GM18873 (cell line): ENCODE data around the gene HHIPL1.
"Not testable (repeated sequence)": the region's sequence is repeated elsewhere in the genome, so short reads cannot be mapped to it uniquely, and the experiment has no call there.

ENCODE experiments used
- ATAC-seq: cut with Tn5 transposase; IDR thresholded peaks from one replicate; pipeline ENCODE4 v1.9.1; 2021; ENCODE audit warnings: mild to moderate bottlenecking, moderate library complexity, moderate number of reproducible peaks; ENCODE audit not compliant: unreplicated experiment, low FRiP score

HHIPL1 gene

DNA sequence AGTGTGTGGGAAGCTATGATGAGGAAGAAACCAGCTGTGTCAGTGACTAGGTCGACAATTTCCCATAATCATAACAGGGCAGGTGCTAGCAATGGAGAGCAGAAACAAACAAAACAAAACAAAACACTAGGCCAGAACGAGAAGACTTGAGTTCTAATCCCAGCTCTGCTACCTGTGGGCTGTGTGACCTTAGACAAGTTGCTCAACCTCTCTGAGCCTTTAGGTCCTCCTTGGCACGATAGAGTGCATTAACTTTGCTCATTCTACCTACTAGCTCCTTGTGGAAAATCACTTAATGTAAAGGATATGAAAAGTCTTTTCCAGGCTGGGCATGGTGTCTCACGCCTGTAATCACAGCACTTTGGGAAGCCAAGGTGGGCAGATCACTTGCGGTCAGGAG lies 11.2 kb downstream of the HHIPL1 start:
- no peak for ATAC-seq

DNA sequence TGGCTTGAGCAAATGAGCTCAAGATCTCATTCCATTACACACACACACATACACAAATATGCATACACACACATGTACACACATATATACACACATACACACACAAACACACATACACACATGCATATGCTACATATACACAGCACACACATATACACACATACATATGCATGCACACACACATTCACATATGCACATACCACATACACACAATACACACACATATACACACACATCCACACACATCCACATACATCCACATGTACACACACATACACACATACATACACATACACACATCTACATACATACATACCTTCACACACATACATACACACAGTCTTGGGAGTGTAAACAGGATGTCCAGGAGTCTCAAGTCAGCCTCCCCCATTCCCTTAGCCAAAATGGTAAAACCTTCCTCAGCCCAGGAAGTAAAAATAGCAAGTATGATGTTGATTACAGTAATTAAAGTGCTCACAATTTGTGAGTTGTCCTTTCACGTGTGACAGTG lies 12.8 kb downstream of the HHIPL1 start:
- ATAC-seq, result no peak

DNA sequence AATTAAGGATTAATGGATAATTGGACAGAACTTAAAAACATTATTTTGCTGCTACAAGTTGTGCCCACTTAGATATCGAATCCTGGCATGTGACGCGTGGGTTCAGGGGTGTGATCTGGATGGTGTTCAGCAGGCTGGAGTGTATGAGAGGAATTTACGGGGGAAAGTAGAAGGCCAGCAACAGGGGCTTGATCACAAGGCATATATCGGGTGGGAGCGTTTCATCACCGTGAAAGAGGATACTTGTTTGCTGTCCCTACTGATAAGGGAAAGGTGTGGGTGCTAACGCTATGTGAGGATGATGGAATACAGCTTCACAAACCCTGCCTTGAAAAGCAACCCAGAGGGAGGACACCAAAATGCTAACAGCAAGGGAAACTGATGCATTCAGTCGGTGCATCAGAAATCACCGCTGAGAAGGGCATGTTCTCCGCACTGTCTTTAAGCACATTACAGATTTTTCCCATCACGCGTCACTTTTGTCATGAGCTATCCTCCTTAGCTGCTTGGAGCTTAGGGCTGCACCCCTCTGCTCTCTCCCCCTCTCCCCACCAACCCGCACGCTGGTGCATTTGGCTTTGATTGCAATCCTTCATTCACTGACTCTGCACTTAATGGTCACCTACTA lies 13.4 kb downstream of the HHIPL1 start:
- ATAC-seq, result no peak

DNA sequence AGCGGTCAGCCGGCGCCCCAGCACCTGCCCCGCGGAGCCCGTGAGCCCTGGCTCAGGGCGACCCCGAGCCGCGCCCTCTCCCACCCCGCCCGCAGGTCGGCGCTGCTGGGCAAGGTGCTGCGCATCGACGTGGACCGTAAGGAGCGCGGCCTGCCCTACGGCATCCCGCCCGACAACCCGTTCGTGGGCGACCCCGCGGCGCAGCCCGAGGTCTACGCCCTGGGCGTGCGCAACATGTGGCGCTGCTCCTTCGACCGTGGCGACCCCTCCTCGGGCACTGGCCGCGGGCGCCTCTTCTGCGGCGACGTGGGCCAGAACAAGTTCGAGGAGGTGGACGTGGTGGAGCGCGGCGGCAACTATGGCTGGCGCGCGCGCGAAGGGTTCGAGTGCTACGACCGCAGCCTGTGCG lies 14.4 kb downstream of the HHIPL1 start:
- ATAC-seq, result no peak

DNA sequence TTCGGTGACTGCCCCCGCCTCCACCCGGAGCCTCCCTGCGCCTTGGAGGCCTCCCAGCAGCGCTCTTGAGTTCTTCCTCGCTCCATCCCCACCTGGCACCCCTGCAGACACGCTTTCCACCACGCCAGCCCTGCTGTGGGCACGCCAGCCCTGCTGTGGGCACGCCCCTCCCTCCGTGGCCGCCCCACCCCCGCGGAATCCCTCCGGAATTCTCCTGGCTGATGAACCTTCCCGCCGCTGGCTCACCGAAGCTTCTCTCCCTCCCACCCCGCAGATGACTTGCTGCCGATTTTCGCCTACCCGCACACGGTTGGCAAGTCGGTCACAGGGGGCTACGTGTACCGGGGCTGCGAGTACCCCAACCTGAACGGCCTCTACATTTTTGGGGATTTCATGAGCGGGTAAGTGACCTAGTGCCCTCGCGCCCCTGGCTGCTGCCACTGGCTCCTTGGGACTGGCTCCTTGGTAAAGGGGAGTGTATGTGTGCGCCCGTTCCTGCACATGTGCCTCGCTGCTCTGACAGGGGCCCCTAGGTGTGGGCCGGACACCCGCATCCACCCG lies 15.2 kb downstream of the HHIPL1 start:
- no peak for ATAC-seq

DNA sequence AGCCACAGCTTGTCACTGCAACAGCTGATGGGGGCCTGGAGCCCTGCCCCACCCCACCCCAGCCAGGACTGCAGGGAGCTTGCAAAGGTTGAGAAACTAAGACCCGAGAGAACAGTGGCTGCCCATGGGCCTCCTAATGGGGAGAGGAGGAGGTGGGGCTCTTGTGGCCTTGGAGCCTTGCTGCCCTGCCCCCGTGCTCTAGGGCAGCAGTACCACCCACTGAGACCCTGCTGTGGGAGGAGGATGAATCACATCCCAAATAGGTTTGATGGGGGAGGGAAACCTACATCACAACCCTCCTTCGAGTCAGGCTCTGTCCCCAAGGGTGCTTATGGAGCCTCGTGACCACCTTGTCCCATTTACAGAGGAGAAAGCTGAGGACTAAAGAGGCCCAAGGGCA lies 15.9 kb downstream of the HHIPL1 start:
- ATAC-seq, result no peak

DNA sequence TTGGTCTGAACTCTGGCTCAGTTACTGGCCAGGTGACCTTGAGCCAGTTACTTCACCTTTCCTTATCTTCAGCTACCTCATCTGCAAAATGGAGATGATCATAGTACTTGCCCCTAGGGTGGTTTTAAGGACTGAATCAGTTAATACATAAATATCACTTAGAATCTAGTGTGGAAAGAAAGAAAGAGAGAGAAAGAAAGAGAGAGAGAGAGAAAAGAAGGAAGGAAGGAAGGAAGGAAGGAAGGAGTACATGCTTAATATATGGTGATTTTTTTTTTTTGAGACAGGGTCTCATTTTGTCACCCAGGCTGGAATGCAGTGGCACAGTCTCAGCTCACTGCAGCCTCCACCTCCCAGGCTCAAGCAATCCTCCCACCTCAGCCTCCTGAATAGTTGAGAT lies 16.3 kb downstream of the HHIPL1 start:
- ATAC-seq, result not testable (repeated sequence)

DNA sequence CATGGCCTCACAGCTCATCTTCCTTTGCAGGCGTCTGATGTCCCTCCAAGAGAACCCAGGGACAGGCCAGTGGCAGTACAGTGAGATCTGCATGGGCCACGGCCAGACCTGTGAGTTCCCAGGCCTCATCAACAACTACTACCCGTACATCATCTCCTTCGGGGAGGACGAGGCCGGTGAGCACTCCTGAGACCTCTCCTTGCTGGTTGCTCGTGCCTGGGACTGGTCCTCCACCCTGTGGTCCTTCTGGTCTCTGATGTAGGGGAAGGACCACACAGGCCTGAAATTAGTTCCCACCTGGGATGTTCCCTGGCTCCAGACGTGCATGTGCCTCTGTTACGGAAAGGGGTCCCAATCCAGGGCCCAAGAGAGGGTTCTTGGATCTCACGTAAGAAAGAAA lies 17.9 kb downstream of the HHIPL1 start:
- ATAC-seq, result no peak

DNA sequence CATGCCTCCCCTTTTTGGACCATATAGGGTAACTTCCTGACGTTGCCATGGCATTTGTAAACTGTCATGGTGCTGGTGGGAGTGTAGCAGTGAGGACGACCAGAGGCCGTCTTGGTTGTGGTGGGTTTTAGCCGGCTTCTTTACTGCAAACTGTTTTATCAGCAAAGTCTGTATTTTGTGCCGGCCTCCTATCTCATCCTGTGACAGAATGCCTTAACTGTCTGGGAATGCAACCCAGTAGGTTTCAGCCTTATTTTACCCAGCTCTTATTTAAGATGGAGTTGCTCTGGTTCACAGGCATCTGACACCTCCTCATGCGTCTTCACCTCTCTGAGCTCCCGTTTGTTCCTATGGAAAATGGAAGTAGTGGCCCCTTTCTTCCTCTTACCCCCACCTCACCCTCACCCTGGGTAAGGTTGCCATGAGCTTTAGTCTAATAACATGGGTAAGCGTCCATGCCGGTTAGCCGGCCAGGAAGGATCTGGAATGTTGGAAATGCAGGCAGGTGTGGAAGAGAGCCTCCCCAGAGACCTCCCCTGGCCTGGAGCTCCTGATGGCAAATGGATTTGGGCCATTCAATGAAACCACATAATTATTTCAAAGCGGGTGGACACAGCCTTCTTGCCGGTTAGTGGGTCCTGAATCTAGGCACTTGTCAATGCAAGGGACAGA lies 18.6 kb downstream of the HHIPL1 start:
- no peak for ATAC-seq

DNA sequence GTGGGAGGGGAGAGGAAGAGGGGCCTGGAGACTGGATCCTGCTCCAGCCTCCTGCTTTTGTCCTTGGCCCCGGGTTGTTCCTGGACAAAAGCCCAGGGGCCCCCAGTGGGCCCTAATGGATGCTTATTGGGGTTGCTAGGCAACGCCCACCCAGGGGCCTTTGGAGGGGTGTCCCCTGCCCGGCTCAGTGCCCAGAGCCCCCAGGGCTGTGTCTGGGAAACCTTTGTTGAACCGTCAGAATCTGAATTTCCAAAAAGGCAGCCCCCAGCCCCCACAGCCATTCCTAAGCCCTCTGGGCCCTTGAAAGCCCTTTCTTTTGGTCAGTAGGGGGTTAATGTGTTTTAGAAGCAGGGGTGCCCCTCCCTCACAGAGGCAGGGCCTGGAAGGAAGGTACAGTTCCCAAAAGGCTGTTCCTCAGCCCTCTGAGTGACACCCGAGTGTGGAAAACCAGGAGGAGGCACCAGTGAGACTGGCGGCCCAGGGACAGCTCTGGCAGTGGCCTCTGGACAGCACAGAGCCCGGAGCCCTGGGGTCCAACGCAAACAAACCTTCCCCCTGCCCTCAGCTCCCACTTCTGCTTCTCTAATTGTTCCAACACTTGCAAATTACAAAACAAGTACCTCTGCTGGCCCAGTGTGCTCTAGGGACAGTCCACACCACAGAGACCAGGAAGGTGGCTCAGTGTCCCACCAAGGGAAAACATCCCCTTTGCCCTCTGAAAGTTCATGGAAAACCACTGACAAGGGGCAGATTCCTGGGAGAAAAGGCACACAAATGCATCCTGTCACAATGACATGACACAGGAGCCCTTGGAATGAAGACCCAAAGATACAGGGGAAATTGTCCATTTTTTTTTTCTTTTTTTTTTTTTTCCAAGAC lies 19.4 kb downstream of the HHIPL1 start:
- no peak for ATAC-seq

DNA sequence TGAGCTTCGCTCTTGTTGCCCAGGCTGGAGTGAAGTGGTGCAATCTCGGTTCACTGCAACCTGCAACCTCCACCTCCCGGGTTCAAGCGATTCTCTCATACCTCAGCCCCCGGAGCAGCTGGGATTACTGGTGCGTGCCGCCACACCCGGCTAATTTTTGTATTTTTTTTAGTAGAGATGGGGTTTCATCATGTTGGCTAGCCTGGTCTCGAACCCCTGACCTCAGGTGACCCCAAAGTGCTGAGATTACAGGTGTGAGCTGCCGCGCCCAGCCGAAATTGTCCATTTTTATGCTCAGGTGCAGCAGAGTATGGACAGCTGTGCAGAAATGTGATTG lies 20.0 kb downstream of the HHIPL1 start:
- ATAC-seq, result no peak

DNA sequence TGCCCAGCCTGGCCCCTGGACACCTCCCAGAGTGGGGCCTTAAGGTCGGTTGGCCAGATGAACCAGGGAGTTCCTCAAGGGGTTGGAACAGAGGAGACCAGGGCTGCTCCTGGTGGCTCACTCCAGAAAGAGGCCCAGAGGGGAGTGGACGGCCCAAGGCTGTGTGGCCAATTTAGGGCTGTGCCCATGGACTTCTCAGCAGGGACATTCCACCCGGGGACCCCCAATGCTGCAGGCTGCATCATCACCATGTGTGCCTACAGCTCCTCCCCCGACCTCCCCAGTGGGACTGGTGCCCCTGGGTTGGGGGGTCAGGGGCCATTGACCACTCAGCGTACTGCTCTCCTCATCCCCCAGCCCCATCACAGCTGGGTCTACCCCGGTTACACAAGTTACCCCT lies 21.6 kb downstream of the HHIPL1 start:
- no peak for ATAC-seq

DNA sequence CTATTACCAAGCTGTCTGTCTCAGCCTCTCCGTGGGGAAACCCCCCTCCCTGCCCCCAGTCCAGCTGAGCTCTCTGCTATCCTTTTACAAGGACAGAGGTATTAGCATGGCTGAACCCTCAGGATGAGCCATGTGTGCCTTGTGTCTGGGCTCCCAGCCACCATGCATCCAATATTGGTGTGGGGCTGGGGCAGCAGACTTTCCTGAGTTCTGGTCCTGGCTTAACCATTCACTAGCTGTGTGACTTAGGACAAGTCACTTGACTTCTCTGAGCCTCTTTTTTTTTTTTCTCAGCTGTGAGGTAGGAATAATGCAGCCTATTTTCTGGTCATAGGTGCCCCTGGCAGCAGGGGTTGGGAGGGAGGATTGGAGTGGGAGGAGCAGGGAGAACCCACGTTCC lies 22.1 kb downstream of the HHIPL1 start:
- no peak for ATAC-seq

DNA sequence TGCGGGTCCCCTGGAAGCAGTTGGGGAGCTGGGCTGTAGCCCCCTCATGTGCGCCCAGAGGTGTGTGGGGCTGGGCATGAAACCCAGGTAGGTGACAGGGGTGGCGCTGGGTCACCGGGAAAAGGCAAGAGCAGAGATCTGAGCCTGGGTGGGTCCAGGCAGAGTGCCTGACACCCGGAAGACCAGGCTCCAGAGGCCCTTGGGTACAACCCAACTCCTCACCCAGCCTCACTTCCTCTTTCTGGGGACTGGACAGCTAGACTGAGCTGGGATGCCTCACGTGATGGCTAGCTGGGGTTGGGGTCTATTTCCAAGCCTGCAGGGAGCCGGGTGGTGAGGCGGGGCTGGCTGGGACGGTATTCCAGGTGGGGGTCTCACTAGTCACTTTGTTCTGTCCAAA lies 22.9 kb downstream of the HHIPL1 start:
- no peak for ATAC-seq

DNA sequence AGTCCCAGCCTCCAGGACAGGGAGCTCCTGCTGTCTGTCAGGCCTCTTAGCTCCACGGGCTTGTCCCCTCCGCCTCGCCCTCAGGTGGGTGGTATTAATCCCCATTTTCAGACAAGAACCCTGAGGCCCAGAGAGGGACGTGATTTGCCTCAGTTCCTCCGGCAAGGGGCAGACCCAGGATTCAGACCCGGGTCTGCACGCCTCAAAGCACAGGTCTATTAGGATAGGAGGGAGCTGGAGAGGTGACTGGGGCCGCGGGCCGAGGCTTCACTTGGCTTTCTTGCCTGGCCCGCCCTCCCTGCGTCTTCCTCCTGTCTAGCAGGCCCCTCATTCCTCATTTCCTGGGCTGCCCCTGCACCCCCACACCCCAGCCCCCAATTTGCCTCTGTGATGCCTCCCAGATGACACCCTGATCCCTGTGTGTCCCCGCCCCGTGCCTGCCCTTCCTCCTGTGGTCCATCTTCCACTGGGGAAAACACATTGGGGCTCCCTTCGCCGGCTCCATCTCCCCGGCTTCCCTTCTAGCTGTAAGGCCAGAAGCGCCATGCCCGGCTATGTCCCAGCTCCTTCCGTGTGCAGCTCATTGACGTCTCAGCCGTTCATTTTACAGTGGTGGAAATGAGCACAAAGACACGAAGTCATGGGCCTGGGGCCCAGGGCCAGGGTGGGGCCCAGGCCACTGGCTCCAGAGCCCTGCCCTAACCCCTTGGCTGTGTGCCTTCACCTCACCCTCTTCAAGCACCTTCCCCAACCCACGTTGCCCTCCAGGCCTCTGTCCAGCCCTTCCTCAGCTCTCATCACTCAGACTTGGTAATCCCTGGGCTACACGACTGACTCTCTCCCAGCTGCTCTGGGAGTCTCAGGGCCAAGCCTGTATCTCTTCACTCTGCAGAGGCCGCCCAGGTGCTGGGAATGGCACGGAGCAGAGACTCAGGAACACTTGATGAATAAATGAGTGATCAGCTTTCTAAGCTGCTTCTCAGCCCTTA lies 23.7 kb downstream of the HHIPL1 start:
- no peak for ATAC-seq

DNA sequence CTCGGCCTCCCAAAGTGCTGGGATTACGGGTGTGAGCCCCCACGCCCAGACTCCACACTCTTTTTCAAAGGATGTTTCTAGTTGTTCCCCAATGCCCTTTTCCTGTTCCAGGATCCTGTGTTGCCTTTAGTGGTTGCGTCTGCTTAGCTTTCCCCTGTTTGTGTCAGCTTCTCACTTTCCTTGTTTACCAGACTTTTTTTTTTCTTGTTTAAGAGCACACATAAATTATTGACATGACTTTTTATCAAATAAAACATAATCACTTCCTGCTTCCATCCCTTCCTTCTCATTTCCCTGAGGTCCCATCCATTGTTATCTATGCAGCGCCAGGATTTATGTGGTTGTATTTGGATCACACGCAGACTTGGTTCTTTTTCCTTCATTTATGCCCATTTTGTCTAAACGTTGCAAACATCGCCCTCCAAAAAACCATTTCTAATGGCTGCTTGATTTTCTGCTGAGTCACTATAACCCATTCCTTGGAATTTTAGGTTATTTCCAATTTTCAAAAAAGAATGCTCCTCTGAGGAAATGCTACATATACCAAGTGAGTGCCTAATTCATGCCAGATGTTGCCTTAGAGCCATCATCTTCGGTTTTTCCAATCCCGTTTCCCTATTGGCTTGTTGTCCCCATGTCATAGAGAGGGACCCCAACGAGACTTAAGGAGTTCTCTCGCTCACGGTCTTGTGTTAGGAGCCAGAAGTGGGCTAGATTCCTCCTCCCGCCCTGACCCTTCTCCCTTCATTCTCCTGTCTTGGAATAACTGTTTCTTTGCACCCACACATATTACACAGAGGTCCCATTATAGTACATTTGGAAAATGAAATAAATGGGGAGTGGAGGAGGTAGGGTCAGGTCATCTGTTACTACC lies 25.7 kb downstream of the HHIPL1 start:
- ATAC-seq, result no peak

DNA sequence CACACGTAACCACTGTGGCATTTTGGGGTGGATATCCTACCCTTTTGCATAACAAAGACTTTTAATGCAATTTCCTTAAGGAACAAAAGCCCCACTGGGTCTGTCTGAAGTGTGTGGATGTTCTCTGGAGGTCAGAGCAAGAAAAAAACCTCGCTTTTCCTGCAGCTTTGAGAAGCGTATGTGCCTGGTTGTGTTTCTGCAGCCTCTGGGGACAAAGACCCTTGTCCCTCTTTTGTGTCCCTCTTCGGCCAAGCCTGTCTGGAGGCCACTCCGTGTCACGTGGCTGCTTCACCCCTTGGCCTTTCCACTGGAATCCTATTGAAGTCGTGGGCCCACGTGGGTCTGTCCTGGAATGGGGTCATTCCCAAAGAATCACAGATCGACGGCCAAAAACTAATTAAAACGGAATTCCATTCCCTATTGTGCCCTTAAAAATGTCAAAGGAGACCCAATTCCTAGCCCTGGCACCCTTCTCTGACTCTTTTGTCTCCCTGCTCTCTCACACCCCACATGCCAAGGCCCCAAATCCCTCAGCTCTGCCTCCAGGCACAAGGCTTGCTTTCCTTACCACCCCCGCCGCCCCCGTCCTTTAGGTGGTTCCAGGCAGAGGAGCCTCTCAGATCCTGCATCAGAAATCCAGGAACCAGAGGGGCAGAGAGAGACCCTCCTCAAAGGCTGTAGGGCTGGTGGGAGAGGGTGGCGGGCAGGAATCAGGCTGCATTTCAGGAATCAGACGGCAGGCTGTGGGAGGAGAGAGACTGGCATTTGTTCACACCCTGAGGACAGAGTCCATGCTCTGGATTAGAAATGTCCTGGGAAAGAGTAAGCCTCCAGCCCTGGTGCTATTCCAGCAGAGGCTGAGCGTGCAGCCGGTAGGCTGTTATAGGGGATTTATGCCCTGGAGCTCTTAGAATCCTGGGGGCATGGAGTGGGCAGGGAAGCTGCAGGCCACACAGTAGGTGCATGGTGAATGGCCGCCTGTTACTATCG lies 26.6 kb downstream of the HHIPL1 start:
- ATAC-seq, result no peak
